Stomach (tissue), 9 donors: ENCODE data around the gene GNAI3. TPM values are rescaled to one million over a fixed set of nuclear protein-coding genes. Genes with fewer than 3 reads are reported as not detected.

Experiments used
- DNase-seq, 2 donors: peaks; one replicate each; pipeline versions ENCODE4 v3.0.0 to v3.0.0-alpha.2; 2013 to 2019
- H3K27ac ChIP-seq, 5 donors: fragments of 200-600 bp in 4 of 5; sonication (generic) in 4 of 5; one replicate each; pipeline ENCODE4 v1.5.1; 2013 to 2019; ENCODE audit warnings: mild to moderate bottlenecking in 1 of 5, moderate library complexity in 1 of 5
- H3K27me3 ChIP-seq, 3 donors: fragments of 200-600 bp; sonication (generic); one replicate each; pipeline ENCODE4 v1.5.1; 2017 to 2019; ENCODE audit warnings: mixed run types in 1 of 3
- H3K36me3 ChIP-seq, 4 donors: fragments of 200-600 bp; sonication (generic); 1 replicate in 3 of 4; 2 replicates in 1 of 4; pipeline ENCODE4 v1.5.1; 2016 to 2019
- H3K4me1 ChIP-seq, 4 donors: fragments of 200-600 bp; sonication (generic); one replicate each; pipeline ENCODE4 v1.5.1; 2016 to 2019
- H3K4me3 ChIP-seq, 4 donors: fragments of 200-600 bp; sonication (generic) in 3 of 4; one replicate each; pipeline ENCODE4 v1.5.1; 2016 to 2019; ENCODE audit warnings: mild to moderate bottlenecking in 1 of 4
- H3K9me3 ChIP-seq, 4 donors: fragments of 200-600 bp; sonication (generic); one replicate each; pipeline ENCODE4 v1.5.1; 2016 to 2019
- EP300 ChIP-seq: sonication (generic); formaldehyde crosslinking; IDR thresholded peaks from one replicate; pipeline ENCODE4 v1.6.1; 2017; ENCODE audit warnings: antibody characterized with exemption
- POLR2A ChIP-seq, 4 donors: fragments of 450-650 bp; IDR thresholded peaks; one replicate each; pipeline ENCODE4 v1.6.1; 2016; ENCODE audit warnings: antibody characterized with exemption in 4 of 4, control low read depth in 2 of 4, mild to moderate bottlenecking in 1 of 4, moderate library complexity in 1 of 4
- POLR2AphosphoS5 ChIP-seq, 3 donors: sonication (generic); formaldehyde crosslinking; IDR thresholded peaks; one replicate each; pipeline ENCODE4 v1.6.1; 2016; ENCODE audit warnings: antibody characterized with exemption in 3 of 3
- WGBS, 5 donors: extraction: QIAGEN DNeasy Blood & Tissue Kit in 3 of 5; methylation state at CpG; one replicate each; pipeline versions ENCODE4 v1.1.5 to v1.1.7; 2013 to 2018; 5-methylcytosine and 5-hydroxymethylcytosine counted together
- intact Hi-C: fragments of 100-400 bp; cut with DNase I; formaldehyde crosslinking; loops from one replicate; pipeline ENCODE4 v1.15.1; 2023; ENCODE audit warnings: low total_unique reads
- polyA plus RNA-seq, 3 donors: library from polyadenylated mRNA; stranded (reverse); fragments of 200-250 nt; gene quantifications; one replicate each; pipeline ENCODE4 v1.2.3, GENCODE V29; 2013
- total RNA-seq, 5 donors: library from RNA; depleted of rRNA; stranded (reverse); fragments of >200 nt; gene quantifications; one replicate each; pipeline versions ENCODE4 v1.1.0 to v1.2.3, GENCODE V29; 2014 to 2016
- TF ChIP-seq, protein P1 (sequence below), 7 experiments: fragments of 450-650 bp in 4 of 7; fragments of 200-600 bp in 3 of 7; sonication (generic) in 3 of 7; IDR thresholded peaks; one replicate each; pipeline ENCODE4 v1.5.1; 2016 to 2019; ENCODE audit warnings: antibody characterized with exemption in 7 of 7, control low read depth in 2 of 7, mild to moderate bottlenecking in 1 of 7
- donor health status: healthy with polysubstance abuse.
- donor health status: Bipolar disorder and iron deficiency.
- donor health status: healthy.

The GNAI3 gene
- total and polyA plus RNA-seq, 8 donors = 0.58 to 12.7 (median 3.1) TPM

GRCh38 chr1:109500941-109501381 is 47.5 kb upstream of the GNAI3 start:
- intact Hi-C loops = no loop called here
- 35 to 46% (median 43%) methylated on average over 5 of the region's 5 CpGs for WGBS, 5 donors

DNA sequence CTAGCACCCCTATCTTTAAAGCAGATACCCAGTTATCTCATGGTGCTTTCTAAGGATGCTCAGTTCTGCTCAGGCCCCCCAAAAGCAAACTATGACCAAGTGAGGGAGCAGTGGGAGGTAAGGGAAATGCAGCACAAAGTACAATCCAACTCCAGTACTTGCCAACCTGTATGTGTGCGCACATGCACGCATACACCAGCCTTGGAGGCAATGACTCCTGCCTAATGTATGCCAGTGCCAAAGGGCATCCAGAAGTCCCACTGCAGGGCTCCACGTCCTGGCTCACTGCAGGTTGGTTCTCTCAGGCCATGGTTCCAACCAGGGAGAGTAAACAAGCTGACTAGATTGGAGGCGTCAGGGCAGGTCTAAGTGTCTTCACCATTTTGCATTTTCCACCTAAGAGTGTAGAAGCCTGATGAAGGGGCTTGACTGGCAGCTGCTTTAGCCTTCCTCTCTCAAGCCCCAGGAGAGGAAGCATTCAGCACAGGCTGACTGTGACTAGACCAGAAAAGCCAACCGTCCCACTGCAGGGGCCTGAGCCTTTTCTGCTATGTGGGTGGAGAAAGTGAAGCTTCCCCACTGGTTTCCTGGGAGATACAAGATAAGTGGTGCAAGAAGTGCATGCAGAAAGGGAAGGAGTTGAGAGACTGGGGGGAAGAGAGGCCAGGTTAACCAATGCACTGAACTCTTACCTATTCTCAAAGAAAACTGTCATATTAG is 46.6 kb upstream of the GNAI3 start:
- peak overlapping the region in 4 of 5 donors; percentile 29 to 56 (median 40) for H3K27ac ChIP-seq
- H3K36me3 ChIP-seq = peaks cover 10 to 35% (median 30%) of the 10 kb centered on the region in 4 donors
- intact Hi-C loops = no loop called here
- H3K27me3 ChIP-seq = no peaks in the 10 kb centered on the region
- WGBS, 5 donors = 65 to 78% (median 66%) methylated on average over 5 of the region's 5 CpGs
- no peak for TF ChIP-seq POLR2A (IDR thresholded peaks at IDR 0.05)
- TF ChIP-seq EP300 = no peak
- peaks cover 34 to 77% (median 48%) of the 10 kb centered on the region in 4 donors for H3K4me1 ChIP-seq
- no peak overlapping the region for H3K4me3 ChIP-seq
- no peak for DNase-seq
- no peaks in the 10 kb centered on the region for H3K9me3 ChIP-seq

More at GRCh38 chr1:109500941-109501381, 47.5 kb upstream of the GNAI3 start:
- no peaks in the 10 kb centered on the region for H3K27me3 ChIP-seq
- peaks cover 34 to 79% (median 48%) of the 10 kb centered on the region in 4 donors for H3K4me1 ChIP-seq
- H3K4me3 ChIP-seq = no peak overlapping the region
- no peaks in the 10 kb centered on the region for H3K9me3 ChIP-seq
- TF ChIP-seq, protein P1, sequence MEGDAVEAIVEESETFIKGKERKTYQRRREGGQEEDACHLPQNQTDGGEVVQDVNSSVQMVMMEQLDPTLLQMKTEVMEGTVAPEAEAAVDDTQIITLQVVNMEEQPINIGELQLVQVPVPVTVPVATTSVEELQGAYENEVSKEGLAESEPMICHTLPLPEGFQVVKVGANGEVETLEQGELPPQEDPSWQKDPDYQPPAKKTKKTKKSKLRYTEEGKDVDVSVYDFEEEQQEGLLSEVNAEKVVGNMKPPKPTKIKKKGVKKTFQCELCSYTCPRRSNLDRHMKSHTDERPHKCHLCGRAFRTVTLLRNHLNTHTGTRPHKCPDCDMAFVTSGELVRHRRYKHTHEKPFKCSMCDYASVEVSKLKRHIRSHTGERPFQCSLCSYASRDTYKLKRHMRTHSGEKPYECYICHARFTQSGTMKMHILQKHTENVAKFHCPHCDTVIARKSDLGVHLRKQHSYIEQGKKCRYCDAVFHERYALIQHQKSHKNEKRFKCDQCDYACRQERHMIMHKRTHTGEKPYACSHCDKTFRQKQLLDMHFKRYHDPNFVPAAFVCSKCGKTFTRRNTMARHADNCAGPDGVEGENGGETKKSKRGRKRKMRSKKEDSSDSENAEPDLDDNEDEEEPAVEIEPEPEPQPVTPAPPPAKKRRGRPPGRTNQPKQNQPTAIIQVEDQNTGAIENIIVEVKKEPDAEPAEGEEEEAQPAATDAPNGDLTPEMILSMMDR (IDR thresholded peaks at IDR 0.05) = no peak
- TF ChIP-seq POLR2AphosphoS5 (IDR thresholded peaks at IDR 0.05) (no peak), POLR2A (IDR thresholded peaks at IDR 0.05) (no peak), EP300 (no peak)
- peaks cover 19 to 43% (median 39%) of the 10 kb centered on the region in 4 donors for H3K36me3 ChIP-seq
- DNase-seq = peak in 1 of 2 donors; percentile 65
- H3K27ac ChIP-seq = peak overlapping the region in 4 of 5 donors; percentile 23 to 61 (median 50)

DNA sequence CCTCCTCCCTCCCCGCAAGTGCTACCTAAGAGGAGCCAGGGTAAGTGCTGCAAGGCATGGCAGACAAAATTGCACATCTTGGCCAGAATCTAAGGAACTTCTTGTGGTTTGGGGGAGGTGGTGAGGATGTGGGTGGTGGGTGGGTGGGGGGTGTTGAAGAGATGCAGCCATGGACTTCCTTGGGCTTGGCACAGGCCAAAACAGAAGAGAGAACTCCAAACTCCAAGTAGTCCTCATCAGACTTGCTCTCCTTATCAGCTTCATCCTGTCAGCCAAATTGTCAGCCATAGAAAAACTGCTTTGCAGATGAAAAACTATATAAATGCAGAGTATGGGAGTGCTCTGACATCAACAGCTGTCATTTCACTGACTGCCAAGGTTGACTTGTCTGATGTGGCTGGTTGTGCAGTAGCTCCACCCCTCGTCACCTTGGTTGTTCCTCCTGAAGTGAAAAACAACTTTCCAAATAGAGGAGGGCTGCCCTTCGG is 46.0 kb upstream of the GNAI3 start:
- 67 to 87% (median 73%) methylated on average over 2 to 3 of the region's 3 CpGs for WGBS, 5 donors
- TF ChIP-seq POLR2AphosphoS5 (IDR thresholded peaks at IDR 0.05) (no peak), EP300 (no peak), POLR2A (IDR thresholded peaks at IDR 0.05) (no peak)
- TF ChIP-seq, protein P1 (IDR thresholded peaks at IDR 0.05) = no peak
- Histone ChIP-seq H3K4me1 (peaks cover 34 to 76% (median 48%) of the 10 kb centered on the region in 4 donors), H3K9me3 (no peaks in the 10 kb centered on the region), H3K36me3 (peaks cover 6 to 29% (median 26%) of the 10 kb centered on the region in 4 donors), H3K27ac (peak overlapping the region in 4 of 5 donors; percentile 29 to 56 (median 40)), H3K4me3 (no peak overlapping the region), H3K27me3 (no peaks in the 10 kb centered on the region)
- DNase-seq = peak in 1 of 2 donors; percentile 51
- intact Hi-C loops = no loop called here

DNA sequence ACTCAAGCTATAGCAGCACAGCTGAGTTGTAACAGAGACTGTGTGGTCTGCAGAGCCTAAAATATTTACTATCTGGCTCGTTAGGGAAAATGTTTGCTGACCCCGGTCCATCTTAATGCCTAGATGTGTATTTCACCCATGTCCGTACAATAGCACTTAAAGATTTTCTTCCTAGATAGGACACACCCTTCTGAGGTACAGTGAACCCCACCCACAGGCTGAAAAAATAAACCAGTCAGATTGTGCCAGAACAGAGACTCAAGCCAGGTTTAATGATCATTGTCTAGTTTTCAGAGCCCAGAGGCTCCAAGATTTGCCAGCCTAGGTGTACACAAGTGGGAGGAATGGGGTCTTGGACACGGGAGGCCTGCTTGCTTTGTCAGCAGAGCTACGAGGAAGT is 44.5 kb upstream of the GNAI3 start:
- Histone ChIP-seq H3K36me3 (peaks cover 0 to 26% (median 16%) of the 10 kb centered on the region in 4 donors), H3K27ac (peak overlapping the region in 1 of 5 donors; percentile 21), H3K27me3 (no peaks in the 10 kb centered on the region), H3K4me1 (peaks cover 33 to 76% (median 46%) of the 10 kb centered on the region in 4 donors), H3K9me3 (no peaks in the 10 kb centered on the region), H3K4me3 (no peak overlapping the region)
- no peak for DNase-seq
- TF ChIP-seq, protein P1 (IDR thresholded peaks at IDR 0.05) = no peak
- no peak for TF ChIP-seq POLR2AphosphoS5 (IDR thresholded peaks at IDR 0.05)
- TF ChIP-seq EP300 = no peak
- TF ChIP-seq POLR2A (IDR thresholded peaks at IDR 0.05) = no peak
- intact Hi-C loops = no loop called here
- 23 to 40% (median 30%) methylated on average over 5 of the region's 5 CpGs for WGBS, 5 donors
